HCT116 (cell line): Measurements from ENCODE around the gene CD247.

ENCODE experiments used
- CTCF ChIP-seq, 3 experiments: fragments of 200-600 bp in 1 of 3; sonication (generic) in 1 of 3; IDR thresholded peaks in 2 of 3; conservative IDR thresholded peaks in 1 of 3; 2 replicates each; pipeline ENCODE4 v1.5.1; 2012 to 2017; ENCODE audit warnings: low read depth in 2 of 3, low read length in 2 of 3, antibody characterized with exemption in 1 of 3, borderline replicate concordance in 1 of 3, control low read depth in 1 of 3, mild to moderate bottlenecking in 1 of 3, mixed read lengths in 1 of 3, mixed run types in 1 of 3, moderate library complexity in 1 of 3; ENCODE audit not compliant: insufficient read depth in 1 of 3
- EGR1 ChIP-seq: IDR thresholded peaks from 2 replicates; pipeline ENCODE4 v1.6.1; 2012; ENCODE audit warnings: low read depth
- ELF1 ChIP-seq: IDR thresholded peaks from 2 replicates; pipeline ENCODE4 v1.6.1; 2012; ENCODE audit warnings: low read depth, borderline replicate concordance
- EZH2 ChIP-seq: fragments of 200-600 bp; sonication (generic); IDR thresholded peaks from 2 replicates; pipeline ENCODE4 v1.6.1; 2017; ENCODE audit warnings: antibody characterized with exemption, mixed run types
- EZH2phosphoT487 ChIP-seq: fragments of 200-600 bp; IDR thresholded peaks from 2 replicates; pipeline ENCODE4 v1.6.1; 2018; ENCODE audit warnings: antibody characterized with exemption, borderline replicate concordance
- MAX ChIP-seq: IDR thresholded peaks from 2 replicates; pipeline ENCODE4 v1.6.1; 2012
- POLR2A ChIP-seq: IDR thresholded peaks from 2 replicates; pipeline ENCODE4 v1.7.0; 2011; ENCODE audit warnings: borderline replicate concordance; ENCODE audit not compliant: insufficient read depth, insufficient read length; ENCODE audit errors: extremely low read depth
- POLR2AphosphoS5 ChIP-seq: IDR thresholded peaks from 2 replicates; pipeline ENCODE4 v1.6.1; 2011; ENCODE audit warnings: mild to moderate bottlenecking, low read depth, low read length, moderate library complexity
- RAD21 ChIP-seq: IDR thresholded peaks from 2 replicates; pipeline ENCODE4 v1.6.1; 2012; ENCODE audit warnings: low read depth, mild to moderate bottlenecking
- REST ChIP-seq: IDR thresholded peaks from 2 replicates; pipeline ENCODE4 v1.6.1; 2012; ENCODE audit warnings: low read depth
- SP1 ChIP-seq: IDR thresholded peaks from 2 replicates; pipeline ENCODE4 v1.6.1; 2012; ENCODE audit warnings: low read depth
- TCF7L2 ChIP-seq: IDR thresholded peaks from 2 replicates; pipeline ENCODE4 v1.7.0; 2011; ENCODE audit warnings: borderline replicate concordance, inconsistent platforms; ENCODE audit not compliant: insufficient read depth, insufficient read length; ENCODE audit errors: extremely low read depth
- YY1 ChIP-seq: IDR thresholded peaks from 2 replicates; pipeline ENCODE4 v1.6.1; 2011; ENCODE audit warnings: low read length, low read depth, moderate library complexity, mild to moderate bottlenecking; ENCODE audit not compliant: insufficient replicate concordance; ENCODE audit errors: extremely low read depth
- ZBTB33 ChIP-seq: IDR thresholded peaks from 2 replicates; pipeline ENCODE4 v1.6.1; 2011; ENCODE audit warnings: mild to moderate bottlenecking, low read length, moderate library complexity; ENCODE audit not compliant: insufficient replicate concordance; ENCODE audit errors: extremely low read depth

GRCh38 chr1:167418391-167418790 is 99.9 kb downstream of the CD247 start:
- no peak for TF ChIP-seq CTCF (IDR thresholded peaks at IDR 0.05 in 2 of 3, conservative IDR thresholded peaks at IDR 0.05 in 1 of 3; ENCODE audit: borderline replicate concordance in 1 of 3, insufficient read depth in 1 of 3, low read depth in 2 of 3, low read length in 2 of 3)
- TF ChIP-seq REST = no peak
- TF ChIP-seq EZH2 = no peak
- TF ChIP-seq SP1 = no peak
- TF ChIP-seq POLR2AphosphoS5 = no peak
- TF ChIP-seq ZBTB33 = no peak
- no peak for TF ChIP-seq POLR2A
- TF ChIP-seq RAD21 = no peak
- TF ChIP-seq TCF7L2 = no peak
- TF ChIP-seq YY1 = no peak
- no peak for TF ChIP-seq MAX
- TF ChIP-seq EGR1 = no peak
- no peak for TF ChIP-seq ELF1
- TF ChIP-seq EZH2phosphoT487 = no peak
